Upper lobe of left lung (tissue), 4 donors: ENCODE measurements around the gene KRT86.
"Not testable (repeated sequence)": the region's sequence is repeated elsewhere in the genome, so short reads cannot be mapped to it uniquely, and the experiment has no call there.

ENCODE experiments used
- CTCF ChIP-seq, 6 experiments: fragments of 450-650 bp in 4 of 6; fragments of 200-600 bp in 2 of 6; sonication (generic) in 2 of 6; IDR thresholded peaks; one replicate each; pipeline ENCODE4 v1.5.1; 2016 to 2019; ENCODE audit warnings: antibody characterized with exemption in 6 of 6
- EP300 ChIP-seq, 4 donors: sonication (generic); formaldehyde crosslinking; IDR thresholded peaks; one replicate each; pipeline ENCODE4 v1.5.1; 2017; ENCODE audit warnings: antibody characterized with exemption in 4 of 4, control low read depth in 2 of 4
- POLR2A ChIP-seq, 4 donors: fragments of 450-650 bp; IDR thresholded peaks; one replicate each; pipeline ENCODE4 v1.5.1; 2016 to 2017; ENCODE audit warnings: antibody characterized with exemption in 4 of 4, mild to moderate bottlenecking in 2 of 4
- POLR2AphosphoS5 ChIP-seq, 2 donors: sonication (generic); formaldehyde crosslinking; IDR thresholded peaks; one replicate each; pipeline ENCODE4 v1.5.1; 2017; ENCODE audit warnings: antibody characterized with exemption in 2 of 2

GRCh38 chr12:52287816-52288805, 13.7 kb downstream of the KRT86 start:
- TF ChIP-seq POLR2AphosphoS5, CTCF, POLR2A, EP300 (IDR thresholded peaks at IDR 0.05): not testable (repeated sequence)
